Measurements from ENCODE around the gene MCU. TPM values are rescaled to one million over a fixed set of nuclear protein-coding genes. Genes with fewer than 3 reads are reported as not detected.
A peak's percentile ranks its signal among the peaks of the same experiment; 100 is the strongest.

MCU gene
- total RNA-seq, 1 donor from 2014 or later, result 108 TPM

DNA sequence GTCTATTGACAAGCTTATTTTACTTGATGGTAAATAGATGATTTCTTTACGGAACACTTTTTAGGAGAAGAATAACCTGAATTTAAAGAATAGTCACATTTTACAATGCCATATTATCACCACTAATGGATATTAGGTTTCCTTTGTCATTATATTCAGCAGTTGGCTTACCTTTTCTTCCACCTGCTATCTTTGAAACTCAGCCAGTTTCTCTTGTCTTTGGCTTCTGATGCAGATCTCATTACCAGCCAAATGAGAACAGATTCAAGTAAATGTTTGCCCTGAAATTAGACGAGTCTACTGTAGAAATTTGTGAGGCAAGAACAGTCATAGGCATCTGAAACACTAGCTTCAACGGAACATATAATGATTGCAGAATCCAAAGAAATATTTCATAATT, 116.1 kb downstream of the MCU start:
- DNase-seq, result no peak

DNA sequence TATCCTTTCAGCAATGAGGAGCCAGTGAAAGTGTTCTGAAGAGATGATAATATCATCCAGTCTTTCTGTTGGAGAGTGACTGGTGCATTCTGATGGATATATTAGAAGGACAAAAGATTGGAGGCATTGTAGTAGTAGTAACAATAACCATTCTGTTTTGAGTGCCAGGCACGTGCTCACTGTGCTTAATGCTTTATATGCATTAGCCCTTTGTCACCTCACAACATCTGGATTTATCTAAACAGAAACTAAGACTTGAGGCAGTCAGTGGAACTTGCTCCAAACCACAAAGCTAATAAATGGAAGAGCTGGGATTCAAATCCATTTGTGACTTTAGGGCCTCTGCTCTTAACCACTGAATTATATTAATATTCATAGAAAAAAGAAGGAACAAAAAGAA, 117.1 kb downstream of the MCU start:
- no peak for DNase-seq

DNA sequence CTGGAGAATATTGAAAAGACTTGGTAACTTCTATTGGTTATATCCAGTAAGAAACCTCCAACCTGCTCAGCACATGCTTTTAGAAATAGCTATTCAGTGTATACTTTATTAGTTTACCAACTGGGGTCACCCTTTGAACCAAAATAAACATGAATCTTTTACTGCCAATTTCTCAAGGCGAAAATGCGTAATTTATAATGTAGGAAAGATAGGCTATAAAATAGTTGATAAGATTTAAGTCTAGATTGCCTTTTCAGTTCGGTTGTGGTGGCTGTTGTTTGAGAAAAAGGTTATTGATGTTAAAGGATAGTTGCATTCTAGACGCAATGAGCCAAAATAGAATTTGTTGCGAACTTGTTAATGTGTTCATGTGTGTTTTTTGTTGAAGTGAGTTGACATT, 119.0 kb downstream of the MCU start:
- DNase-seq, result no peak

DNA sequence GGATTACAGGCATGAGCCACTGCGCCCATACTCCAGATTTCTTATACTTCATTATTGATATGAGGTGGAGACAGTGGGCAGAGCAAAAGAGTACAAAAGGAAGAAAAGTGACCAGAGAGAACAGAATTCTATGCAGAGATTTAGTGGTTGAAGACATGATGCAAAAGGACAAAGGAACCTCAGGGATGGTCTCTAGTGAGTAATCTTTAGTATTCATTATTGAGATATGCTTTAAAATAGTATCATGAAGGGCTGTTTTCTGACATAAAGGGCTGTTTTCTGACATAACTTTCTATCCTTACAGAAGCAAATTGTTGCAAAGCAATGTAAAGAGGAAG, 120.4 kb downstream of the MCU start:
- no peak for DNase-seq

DNA sequence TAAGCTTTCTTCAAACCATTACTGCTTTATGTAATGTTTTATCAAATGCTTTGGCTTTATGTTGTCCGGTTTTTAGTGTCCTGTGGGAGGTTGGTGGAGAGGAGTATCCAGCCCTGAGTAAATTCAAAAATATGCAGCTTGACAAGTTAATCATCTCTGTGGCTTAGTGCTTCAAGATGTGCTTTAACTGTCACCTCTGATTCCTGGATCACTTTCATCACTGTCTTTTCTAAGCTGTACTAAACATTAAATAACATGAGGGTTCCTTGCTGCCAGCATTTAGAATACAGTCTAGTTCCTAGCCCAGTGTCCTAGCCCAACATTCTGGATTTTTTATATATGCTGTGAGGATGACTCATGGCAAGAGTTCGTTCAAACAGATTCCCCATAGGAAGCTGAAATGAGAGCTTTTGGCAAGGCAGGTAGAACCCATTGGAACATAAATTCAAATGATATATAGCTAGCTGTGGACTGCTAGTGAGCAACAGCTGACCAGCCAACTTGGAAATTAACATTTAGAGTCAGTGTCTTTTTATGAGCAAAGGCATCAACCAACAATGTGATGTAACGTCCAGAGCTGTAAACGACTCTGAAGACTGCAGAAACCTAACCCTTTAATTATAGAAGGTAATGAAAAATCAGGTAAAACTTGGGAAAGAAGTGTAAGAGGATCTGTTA, 120.9 kb downstream of the MCU start:
- peak; percentile 68 for DNase-seq

DNA sequence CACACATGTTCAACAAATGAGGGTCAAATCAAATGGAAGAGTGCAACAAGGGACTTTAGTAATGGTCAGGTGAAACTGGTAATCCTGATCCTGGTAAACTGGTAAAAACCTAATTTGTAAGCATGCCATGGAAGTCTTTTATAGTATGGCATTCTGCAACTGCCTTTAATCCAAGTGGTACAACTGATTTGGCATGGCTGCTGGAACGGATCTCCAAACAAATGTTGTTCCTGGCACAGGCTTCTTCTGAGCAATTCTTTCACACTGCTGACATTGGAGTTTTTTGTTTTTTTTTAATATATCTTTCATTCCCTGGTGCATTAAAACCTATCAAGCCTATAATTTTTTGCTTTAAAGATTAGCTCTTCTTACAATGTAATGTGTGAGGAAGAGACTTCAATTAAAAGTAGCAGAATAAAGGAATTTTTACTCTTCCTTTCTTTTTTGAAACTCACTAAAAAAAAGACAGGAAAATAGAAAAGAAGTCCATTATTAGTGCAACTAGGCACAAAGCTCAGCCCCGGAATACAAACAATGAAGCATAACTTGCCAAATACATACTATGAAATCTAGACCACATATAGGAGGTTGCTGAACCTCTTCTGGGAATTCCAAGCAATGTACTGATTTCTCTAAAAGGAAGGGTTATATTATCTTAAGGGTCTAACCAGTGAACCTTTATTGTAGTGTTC, 122.3 kb downstream of the MCU start:
- DNase-seq, result peak; percentile 74

DNA sequence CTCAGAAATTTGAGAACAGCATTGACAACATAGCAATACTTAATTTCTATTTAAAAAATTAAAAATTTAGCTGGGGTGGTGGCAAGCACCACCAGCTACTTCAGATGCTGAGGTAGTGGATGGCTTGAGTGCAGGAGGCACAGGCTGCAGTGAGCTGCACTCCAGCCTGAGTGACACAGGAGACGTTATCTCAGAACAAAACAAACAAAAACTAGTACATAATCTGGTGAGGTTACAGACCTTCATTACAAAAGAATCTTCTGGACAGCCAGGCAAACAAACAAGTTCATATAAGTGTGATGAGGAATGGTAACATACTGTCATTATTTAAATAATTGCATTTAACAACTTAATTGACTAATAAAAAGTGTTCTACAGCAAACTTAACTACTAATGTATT, 124.6 kb downstream of the MCU start:
- no peak for DNase-seq

DNA sequence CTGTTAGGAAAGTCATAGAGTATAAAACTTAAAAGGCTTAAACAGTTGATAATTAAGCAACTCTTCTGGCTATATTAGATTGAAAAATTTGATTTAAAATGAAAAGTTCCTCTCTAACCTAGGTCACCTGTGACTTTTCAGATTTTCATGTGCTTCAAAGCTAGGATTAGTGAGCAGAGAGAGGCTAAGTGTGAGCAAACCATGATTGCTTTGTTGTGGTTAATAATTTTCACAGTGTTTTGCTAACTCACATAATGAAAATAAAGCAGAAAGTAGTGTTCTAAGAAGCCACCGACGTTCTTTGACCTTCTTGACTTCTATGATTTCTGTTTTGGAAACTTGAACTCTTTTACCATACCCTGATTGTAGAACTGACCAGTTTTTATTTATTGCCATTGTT, 126.1 kb downstream of the MCU start:
- no peak for DNase-seq

DNA sequence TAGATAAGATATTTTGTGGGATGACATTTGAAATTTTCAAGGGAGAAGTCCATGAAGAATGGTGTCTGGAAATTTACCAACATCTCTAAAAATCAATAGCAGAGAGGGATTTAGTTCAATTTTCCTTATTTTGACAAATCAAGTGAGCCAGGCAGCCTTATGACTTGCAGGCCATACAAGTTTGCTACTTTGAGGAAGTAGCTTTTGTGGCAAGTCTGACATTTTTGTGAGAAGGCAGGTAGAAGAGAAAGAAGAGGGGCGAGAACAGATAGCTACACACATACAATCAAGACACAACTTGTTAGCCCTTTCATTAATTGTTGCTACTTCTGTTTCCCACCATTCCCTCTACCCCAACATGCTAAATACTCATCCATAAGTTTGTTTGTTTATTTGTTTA, 127.1 kb downstream of the MCU start:
- DNase-seq, result no peak

DNA sequence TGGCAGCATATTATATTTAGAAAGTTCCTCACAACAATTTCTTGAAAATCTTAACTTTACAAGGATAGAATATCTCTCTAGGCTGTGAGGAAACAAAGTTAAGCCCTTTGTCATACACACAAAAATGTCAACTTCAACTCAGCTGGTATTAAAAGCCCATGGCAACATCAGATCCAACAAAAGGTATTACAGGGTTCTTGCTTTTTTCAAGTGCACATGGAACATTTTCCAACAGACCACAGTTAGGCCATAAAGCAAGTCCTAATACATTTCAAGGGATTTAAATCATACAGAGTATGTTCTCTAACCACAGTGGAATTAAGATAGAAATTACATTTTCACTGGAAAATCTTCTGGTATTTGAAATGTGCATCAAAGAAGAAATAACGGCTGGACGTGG, 129.7 kb downstream of the MCU start:
- DNase-seq, result no peak

DNA sequence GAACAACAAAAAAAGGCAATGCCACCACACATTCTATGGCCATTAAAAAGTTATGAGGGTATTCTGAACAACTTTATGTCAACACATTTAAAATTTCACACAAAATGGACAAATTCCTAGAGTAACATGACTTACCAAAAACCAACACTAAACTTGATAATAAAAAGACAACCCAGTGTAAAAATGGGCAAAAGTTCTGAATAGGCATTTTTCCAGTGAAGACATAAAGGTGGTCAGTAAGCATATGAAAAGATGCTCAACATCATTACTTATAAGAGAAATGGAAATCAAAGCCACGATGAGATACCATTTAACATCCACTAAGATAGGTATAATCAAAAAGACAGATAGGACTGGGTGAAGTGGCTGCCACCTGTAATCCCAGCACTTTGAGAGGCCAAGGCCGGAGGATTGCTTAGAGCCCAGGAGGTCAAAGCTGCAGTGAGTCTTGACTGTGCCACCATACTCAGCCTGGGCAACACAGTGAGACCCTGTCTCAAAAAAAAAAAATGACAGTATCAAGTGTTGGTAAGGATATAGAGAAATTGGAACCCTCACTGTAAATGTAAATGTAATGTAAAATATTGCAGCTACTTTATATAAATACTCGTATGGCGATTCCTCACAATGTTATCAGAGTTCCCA, 130.5 kb downstream of the MCU start:
- DNase-seq, result no peak

DNA sequence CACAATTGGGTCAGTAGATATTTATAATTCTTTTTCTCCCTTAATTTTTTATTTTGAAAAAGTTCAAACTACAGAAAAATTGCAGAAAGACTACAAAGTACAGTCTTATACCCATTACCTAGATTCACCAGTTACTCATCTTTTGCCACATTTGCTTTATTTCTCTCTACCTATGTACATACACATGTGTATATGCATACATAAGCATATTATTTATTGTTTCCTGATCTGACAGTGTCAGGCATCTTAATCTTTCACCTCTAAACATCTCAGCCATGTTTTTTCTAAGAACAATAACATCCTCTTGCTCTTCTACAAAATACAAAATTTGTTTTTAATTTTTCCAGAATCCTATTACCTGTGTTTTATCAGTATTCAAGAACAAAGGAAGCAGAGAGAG, 133.2 kb downstream of the MCU start:
- DNase-seq, result no peak

DNA sequence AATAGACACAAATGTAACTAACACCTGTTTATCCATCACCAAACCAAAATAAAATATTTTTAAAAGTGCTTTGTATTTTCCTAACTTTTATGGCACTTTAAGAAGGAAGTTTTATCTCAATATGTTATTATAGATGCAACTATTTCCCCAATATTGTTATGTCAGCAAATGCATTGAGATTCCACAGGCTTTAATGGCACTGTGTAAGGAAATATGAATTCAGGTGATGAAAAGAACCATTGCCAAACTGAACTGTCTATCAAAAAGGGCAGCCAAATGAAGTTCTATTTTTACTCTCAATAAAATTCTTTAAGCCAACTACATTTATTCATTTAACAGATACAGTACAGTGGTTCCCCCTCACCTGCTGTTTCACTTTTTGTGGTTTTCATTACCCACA, 134.4 kb downstream of the MCU start:
- DNase-seq, result no peak

DNA sequence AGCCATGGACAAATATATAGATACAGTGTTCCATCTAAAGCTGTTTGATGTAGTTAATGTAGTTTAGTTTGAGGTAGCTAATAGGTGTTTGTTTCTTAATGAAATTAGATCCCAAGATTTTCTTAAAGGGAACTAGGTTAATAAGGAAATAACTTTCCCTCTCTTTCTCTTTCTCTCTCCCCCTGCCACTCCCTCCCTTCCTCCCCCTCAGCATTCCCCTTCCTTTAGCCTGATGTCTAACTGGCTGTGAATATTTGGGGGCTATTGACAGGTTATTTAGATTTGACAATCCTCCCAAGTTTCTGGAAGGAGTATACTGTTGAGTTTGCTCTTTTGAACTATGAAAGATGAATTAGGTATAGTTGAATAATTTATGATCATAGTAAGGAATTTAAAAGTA, 136.4 kb downstream of the MCU start:
- DNase-seq, result no peak

DNA sequence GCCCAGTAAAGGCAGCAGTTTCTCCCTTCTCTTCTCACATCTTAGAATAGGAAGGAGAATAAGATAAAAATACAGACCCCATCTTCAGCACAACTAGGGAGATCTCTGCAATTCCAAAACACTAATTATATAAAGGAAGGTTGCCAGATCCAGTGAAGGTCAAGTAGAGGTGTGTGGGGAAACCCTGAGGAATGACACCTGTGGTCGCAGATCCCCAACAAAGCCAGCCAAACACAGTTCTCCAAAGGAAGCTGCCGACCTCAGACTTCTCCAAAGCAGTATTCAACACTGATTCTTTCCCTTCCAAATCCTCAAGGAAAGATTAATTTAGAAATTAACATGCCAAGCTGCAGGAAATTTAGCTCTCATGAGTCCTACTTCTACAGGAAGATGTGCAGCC, 138.7 kb downstream of the MCU start:
- DNase-seq, result no peak

DNA sequence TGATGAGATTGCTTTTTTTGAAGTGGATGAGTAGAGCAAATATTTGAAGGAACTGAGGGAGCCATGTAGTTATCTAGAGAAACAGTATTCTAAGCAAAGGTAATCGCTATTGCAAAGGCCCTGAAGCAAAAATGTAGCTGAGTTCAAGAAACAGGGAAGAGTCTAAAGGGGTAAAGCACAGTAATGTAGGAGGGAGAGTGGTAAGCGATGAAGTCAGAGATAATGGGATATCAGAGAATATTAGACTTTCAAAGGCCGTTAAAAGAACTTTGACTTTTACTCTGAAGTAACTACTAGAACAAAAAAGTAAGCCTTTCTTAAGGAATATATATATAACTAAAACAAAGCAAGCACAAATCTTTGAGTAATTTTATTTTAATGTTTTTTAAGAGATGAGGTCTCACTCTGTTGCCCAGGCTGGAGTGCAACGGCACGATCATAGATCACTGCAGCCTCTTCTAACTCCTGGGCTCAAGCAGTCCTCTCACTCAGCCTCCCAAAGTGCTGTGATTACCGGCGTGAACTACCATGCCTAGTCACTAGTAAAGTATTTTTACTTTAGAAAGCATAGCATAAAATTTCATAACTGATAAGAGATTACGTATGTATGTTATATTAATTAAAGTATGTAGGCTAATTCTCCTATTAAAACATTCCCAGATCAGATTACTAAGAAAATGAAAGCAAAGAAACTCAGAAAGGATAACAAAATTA, 139.9 kb downstream of the MCU start:
- DNase-seq, result no peak

DNA sequence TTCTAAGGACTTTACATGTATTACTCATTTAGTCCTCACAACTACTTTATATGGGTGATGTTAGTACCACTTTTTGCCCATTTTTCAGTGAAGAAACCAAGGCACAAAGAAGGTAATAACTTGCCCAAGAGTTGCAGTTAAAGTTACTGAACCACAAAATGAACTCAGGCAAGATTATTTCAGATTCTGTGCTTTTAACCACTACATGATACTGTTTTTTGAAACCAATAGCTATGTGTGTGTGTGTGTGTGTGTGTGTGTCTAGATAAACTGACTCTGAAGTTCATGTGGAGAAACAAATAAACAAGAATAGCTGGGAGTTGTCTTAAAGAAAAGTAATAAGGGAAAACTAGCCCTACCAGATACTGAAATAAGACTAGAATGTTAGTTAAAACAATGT, 140.8 kb downstream of the MCU start:
- no peak for DNase-seq

DNA sequence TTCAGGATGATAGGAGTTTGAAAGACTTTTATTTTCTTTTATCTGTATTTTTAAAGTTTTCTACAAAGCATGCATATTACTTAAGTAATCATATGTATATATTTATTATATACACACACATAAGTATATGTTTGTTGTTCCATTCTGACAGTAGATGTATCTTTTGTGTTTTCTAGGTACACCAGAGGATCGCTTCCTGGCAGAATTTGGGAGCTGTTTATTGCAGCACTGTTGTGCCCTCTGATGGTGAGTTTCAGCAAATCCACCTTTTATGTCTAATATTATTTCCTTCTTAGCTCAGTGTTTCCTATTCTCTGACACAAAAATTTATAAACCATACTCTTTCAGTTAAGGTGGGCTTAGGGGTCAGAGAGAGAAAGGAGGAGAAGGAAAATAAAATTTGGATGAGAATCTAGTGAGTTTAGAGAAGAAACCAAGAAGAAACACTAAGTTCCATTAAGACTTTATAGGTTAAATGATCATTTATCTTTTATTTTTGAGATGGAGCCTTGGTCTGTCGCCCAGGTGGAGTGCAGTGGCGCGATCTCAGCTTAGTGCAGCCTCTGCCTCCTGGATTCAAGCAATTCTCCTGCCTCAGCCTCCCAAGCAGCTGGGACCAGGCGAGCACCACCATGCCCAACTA, 142.4 kb downstream of the MCU start:
- DNase-seq, result peak; percentile 84

DNA sequence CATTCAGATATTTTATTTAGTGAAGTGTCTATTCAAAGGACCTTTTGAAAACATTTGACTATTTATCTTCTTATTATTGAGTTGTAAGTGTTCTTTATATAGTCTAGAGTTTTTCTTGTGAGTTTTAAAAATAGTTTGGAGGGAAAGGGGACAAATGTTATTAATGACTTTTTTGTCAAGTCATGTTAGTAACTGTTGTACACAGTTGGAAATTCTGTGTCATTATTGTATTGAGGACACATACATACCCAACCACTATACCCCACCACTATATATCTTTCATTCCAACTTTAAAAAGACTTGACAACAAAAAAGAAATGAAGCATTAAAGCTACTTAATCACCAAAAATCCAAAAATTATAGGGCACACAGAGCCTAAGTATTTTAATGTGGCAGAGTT, 148.4 kb downstream of the MCU start:
- no peak for DNase-seq

DNA sequence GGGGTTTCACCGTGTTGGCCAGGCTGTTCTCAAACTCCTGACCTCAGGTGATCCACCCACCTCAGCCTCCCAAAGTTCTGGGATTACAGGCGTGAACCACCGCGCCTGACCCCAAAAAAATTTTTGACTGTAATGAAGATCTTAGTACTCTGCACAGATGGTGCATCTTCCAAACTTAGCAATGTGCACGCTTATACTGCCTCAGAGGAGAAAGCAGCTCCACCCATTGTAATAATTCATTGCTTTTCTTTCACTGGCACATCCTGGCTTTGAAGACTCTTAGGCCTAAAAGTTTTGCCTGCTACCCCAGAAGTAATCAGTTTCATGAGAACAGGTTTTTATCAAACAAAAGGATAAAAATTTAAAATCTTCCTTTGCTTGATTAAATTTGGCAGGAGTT, 149.5 kb downstream of the MCU start:
- no peak for DNase-seq

DNA sequence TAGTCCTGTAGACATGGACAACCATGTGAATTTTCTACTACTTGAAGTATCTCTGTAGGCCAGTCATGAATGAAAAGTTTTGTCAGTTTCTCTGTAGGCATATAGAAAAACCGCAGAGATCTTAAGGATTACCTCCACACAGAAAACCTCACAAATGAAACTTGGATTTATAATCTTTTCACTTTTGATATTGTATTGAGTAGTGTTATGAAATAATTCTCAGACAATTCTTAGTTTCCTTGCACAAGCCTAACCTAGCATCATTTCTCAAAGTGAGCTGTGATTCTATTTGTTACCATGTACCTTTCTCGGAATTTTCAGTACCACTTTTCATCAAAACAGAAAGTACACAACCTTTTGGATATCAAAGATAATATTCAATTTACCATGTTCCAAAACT, 150.2 kb downstream of the MCU start:
- DNase-seq, result no peak

DNA sequence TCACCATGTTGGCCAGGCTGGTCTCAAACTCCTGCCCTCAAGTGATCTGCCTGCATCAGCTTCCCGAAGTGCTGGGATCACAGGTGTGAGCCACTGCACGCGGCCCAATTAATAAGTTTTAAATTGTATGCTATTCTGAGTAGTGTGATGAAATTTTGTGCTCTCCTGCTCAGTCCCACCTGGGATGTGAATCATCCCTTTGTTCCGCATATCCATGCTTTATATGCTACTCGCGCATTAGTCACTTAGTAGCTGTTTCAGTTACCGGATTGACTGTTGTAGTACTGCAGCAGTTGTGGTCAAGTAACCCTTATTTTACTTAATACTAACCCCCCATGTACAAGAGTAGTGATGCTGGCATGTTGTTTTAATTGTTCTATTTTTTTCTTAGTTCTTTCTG, 154.3 kb downstream of the MCU start:
- DNase-seq, result no peak

DNA sequence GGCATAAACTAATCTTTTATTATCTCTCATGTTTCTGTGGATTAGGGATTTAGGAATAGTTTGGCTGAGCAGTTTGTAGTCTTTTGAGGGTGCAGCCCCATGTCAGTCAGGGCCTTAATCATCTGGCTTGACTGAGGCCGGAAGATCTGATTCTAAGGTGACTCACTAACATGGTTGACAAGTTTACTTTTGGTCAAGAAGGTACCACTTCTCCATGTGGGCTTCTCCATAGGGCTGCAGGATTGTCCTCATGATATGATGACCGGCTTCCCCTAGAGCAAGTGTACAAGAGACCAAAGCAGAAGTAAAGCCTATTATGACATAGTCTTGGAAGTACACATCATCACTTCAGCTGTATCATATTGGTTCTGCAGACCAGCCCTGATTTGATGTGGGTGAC, 155.7 kb downstream of the MCU start:
- DNase-seq, result no peak

All from tongue (tissue), 2 donors.